Measurements from ENCODE around the gene TACSTD2.
"Not testable (repeated sequence)": the region's sequence is repeated elsewhere in the genome, so short reads cannot be mapped to it uniquely, and the experiment has no call there.

Gene TACSTD2, protein sequence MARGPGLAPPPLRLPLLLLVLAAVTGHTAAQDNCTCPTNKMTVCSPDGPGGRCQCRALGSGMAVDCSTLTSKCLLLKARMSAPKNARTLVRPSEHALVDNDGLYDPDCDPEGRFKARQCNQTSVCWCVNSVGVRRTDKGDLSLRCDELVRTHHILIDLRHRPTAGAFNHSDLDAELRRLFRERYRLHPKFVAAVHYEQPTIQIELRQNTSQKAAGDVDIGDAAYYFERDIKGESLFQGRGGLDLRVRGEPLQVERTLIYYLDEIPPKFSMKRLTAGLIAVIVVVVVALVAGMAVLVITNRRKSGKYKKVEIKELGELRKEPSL

DNA sequence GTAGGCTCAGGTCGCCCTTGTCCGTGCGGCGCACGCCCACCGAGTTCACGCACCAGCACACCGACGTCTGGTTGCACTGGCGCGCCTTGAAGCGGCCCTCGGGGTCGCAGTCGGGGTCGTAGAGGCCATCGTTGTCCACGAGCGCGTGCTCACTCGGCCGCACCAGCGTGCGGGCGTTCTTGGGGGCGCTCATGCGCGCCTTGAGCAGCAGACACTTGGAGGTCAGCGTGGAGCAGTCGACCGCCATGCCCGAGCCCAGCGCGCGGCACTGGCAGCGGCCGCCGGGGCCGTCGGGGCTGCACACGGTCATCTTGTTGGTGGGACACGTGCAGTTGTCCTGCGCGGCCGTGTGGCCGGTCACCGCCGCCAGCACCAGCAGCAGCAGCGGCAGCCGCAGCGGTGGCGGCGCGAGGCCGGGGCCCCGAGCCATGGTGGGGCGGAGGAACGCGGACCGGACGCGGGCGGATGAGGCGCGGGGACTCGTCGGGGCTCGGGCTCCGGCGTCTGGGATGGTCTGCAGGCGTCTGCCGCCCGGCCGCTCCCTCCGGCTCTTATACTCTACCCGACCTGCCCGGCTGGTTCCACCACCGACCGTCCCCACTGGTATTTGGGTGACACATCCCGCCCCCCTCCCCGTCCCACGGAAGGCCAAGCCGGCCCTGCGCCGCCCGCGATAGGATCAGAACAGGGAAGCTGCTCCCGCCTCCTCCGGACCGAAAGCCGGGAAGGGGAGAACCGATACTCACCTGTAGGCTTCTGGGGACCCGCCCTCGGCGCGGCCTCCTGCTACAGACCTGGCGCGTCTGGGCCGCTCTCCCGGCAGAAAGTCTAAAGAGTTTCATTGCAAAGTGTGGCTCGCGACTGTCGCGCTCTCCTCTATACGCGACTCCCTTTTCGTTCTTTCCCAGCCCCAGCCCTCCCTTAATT, at the start of gene TACSTD2:
Gene TACSTD2 (minus strand): TSS at position 526 of the 927 bp plus-strand sequence. CDS start 96 bp downstream, at position 430.
- DNase-seq (ENCODE audit: low spot score): no peak

DNA sequence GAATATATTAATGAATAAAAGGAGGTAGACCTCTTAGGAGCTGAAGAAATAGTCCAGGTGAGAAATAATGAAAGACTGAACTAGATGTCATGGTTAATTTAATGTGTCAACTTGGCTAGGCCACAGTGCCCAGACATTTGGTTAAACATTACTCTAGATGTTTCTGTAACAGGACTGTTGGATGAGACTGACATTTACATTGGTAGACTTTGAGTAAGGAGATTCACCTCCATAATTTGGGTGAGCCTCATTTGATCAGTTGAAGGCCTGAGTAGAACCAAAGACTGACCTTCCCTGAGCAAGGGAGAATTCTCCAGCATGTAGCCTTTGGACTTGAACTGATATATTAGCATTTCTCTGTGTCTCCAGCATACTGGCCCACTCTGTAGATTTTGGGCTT, 49.2 kb upstream of the TACSTD2 start:
- DNase-seq (ENCODE audit: low spot score): no peak

DNA sequence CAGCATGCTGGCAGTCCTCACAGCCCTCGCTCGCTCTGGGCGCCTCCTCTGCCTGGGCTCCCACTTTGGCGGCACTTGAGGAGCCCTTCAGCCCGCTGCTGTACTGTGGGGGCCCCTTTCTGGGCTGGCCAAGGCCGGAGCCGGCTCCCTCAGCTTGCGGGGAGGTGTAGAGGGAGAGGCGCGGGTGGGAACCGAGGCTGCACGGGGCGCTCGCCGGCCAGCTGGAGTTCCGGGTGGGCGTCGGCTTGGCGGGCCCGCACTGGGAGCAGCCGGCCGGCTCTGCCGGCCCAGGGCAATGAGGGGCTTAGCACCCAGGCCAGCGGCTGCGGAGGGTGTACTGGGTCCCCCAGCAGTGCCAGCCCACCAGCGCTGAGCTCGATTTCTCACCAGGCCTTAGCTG, 46.2 kb upstream of the TACSTD2 start:
- DNase-seq (ENCODE audit: low spot score): not testable (repeated sequence)

DNA sequence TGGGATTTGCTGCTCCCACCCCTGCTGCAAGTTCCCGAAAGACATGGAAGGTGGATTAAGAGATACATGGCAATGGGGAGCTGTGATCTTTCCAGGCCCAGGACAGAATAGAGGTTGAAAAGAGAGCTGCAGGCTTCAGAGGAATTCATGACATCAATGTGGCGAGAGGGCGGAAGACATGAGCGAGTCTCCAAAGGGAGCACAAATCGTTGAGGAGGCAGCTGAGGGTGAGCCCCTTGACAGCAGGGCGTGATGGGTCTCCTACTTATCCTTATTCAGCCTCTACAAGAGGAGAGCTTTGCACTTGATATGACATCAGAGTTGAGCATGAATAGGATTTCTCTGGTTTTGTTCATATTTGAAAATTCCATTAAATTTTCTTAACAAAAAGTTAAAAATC, 45.5 kb upstream of the TACSTD2 start:
- no peak for DNase-seq (ENCODE audit: low spot score)

DNA sequence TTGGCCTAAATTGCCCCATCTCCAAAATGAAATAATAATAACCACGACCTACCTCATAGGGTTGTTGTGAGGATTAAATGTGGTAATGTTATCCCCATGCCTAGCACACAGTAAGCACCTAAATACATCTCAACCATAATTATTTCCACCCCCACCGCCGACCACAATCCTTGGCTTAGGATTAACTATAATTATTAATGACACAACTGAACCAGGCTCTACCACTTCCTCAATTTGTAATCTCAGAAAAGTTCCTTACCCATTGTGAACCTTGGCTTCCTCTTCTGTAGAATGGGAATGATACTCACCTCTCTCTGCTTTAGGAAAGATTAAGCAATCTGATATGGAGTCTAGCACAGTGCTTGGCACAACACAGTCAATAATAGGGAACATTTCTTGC, 44.3 kb upstream of the TACSTD2 start:
- DNase-seq (ENCODE audit: low spot score): no peak

DNA sequence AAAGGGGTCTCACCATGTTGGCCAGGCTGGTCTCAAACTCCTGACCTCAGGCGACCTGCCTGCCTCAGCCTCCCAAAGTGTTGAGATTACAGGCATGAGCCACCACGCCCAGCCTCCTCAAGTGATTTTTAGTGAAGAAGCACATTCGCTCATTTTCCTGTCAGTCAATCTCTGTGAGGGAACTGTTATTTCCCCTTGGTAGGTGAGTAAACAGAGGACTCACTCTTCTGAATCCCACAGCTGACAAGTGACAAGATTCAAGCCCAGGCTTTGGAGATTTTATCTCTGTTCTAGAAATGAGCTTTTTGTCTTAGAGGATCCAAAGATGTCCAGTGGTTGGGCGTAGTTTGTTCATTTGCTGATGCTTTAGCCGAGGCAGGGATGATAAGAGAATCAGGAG, 43.9 kb upstream of the TACSTD2 start:
- no peak for DNase-seq (ENCODE audit: low spot score)

DNA sequence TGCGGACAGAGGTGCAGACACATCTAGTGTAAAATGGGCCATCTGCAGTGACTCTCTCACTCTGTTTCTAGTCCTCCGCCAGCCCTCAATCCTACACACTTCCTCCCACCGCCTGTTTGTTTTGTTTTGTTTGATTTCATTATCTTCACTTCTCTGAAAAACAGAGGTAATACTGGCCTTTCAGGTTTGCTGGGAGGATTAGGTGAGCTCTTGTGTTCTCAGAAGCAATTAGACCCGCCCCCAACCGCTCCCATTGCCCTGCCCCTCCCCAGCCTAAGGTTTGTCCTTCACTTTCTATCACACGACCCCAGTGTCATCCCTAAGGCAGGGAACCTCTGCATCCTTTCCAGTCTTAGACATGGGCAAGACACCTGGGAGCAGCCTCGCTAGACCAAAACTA, 43.2 kb upstream of the TACSTD2 start:
- DNase-seq (ENCODE audit: low spot score): no peak

DNA sequence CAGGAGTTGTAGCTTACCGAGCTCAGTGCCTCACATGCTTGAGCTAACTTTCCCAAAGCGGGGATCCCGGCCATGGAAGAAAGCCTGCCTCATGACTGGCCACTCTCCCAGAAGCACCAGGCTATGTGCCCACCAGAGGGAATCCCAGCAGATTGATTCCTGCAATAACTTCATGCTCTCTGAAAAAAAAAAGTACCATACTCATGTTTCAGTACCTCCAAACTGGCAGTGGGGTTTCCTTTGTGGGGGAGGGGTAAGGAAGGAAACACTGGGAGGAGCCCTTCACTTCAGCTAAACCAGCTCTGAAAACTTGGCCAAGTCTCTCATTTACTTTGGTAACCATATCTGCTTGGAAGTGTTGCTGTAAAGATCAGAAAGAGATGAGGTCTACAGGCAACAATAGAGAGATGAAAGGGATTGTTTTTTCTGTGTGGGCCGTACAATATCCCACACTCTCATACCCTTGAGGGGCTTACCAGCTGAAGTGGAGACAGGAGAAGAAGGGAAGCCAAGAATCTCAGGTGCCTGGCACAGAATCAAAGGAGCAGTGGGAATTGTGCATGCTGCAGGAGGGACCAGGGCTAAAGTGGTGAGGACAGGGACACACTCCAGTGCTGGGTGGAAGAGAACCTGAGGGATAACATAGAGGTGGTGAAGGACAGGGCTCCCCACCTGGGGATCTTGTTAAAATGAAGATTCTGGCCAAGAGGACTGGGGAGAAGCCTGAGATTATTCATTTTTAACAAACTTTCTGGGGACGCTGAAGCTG, 42.4 kb upstream of the TACSTD2 start:
- DNase-seq (ENCODE audit: low spot score): no peak

DNA sequence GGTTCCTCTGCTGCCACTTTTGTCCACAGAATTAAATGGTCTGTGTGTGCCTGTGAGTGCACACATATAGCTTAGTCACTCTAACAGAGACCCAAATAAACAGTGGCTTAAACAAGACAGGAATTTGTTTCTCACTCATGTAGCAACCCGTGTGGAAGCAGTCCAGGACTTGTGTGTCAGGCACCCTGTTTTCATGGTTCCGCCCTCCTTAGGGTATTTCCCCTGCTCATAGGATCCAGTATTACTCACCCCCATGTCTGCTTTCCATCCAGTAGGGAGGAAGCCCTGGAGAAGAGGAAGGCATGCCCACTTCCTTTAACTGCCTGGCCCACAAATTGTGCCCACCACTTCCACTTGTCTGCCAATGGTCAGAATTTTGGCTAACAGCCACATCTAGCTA, 41.3 kb upstream of the TACSTD2 start:
- DNase-seq (ENCODE audit: low spot score): peak; percentile 15

DNA sequence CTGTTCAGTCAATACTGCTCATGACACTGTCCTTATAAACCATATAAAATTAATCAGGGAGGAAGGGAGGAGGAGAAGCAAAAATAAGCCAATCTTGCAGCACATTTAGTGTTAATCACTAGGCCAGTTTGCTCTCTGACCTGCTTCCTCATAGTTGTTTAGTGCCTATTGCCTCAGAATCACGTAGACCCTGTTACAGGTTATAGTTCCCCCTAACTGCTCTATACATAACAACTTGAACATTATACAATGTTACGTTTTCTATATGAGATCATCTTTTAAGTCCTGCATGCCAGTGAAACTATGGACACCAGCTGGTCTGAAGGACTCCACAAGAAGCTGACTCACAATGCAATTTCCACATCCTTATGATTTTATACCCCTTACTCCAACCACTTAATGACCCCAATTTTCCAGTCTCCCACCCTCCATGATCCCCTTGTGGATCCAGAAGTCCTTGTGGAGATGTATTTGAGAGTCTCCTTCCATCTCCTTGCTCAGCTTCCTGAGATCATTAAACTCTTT, 34.9 kb upstream of the TACSTD2 start:
- DNase-seq (ENCODE audit: low spot score): no peak

DNA sequence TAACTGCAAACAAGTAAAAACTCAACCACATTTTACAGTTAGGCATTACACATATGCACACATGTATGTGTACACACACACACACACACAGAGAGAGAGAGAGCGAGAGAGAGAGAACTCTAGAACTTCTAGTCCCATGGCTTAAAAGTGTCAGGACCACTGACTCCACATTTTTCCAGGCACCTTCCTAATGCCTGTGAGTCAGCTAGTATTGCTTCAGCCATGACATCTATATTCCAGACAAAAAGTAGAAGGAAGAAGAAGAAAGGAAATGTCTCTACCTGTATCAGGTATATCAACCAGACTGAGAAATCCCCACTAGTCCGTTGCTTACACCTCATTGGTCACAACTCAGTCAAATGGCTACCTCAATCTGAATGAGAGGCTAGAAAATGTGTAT, 31.9 kb upstream of the TACSTD2 start:
- no peak for DNase-seq (ENCODE audit: low spot score)

DNA sequence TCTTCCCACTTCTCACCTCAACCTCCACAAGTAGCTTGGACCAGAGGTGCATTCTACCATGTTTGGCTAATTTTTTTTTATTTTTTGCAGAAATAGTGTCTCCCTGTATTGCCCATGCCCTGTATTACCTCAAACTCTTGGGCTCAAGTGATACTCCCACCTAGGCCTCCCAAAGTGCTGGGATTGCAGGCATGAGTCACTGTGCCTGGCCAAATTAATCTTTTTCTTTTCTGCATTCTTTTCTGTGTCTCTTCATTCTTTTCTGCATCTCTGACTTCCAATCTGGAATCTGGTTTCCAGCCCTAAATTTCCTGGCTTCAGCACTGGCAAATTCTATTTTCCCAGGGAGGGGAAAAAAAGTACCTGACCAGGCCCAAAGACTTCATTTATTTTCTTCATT, 31.2 kb upstream of the TACSTD2 start:
- no peak for DNase-seq (ENCODE audit: low spot score)

DNA sequence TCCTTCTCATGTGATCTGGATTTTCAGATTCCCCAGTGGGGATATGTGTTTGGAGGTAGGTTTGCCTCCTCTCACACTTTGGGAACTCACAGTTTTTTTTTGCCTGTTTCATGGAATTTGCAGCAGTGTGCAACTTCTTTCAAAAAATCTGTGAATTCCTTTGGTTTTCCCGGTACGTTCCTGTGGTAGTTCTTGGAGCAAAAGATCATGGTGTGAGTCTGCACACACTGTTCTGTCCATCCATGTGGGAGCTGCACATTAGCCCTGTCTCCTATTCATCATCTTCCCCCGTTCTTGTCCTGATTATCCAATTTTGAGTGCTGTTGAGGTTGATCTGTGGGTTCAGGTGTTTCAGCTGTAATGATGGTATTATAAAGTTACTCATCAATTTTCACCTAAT, 30.3 kb upstream of the TACSTD2 start:
- DNase-seq (ENCODE audit: low spot score): no peak

DNA sequence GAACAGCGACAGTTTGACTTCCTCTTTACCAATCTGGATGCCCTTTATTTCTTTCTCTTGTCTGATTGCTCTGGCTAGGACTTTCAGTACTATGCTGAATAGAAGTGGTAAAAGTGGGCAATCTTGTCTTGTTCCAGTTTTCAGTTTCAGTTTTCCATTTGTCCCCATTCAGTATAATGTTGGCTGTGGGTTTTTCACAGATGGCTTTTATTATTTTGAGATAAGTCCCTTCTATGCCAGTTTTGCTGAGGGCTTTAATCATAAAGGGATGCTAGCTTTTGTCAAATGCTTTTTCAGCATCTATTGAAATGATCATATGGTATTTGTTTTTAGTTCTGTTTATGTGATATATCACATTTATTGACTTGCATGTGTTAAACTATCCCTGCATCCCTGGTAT, 24.9 kb upstream of the TACSTD2 start:
- not testable (repeated sequence) for DNase-seq (ENCODE audit: low spot score)

DNA sequence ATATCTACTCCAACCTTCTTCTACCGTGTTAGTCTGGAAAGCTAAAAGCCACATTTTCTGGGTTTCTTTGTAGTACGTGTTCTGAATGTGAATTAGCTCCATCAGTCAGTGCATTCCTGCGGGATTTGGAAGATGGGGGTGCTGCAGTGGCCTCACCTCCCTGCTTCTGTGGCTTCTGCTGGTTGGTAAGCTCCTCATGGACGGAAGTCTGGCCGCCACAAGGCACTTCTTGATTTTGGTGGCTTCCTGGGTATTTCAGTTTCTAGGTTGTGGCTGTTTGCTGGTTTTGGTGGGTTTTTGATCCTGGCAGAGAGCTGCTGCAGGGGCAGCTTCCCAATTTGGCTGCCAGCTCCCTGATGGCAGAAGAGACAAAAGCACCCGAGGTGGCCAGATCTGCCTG, 20.9 kb upstream of the TACSTD2 start:
- DNase-seq (ENCODE audit: low spot score): no peak

DNA sequence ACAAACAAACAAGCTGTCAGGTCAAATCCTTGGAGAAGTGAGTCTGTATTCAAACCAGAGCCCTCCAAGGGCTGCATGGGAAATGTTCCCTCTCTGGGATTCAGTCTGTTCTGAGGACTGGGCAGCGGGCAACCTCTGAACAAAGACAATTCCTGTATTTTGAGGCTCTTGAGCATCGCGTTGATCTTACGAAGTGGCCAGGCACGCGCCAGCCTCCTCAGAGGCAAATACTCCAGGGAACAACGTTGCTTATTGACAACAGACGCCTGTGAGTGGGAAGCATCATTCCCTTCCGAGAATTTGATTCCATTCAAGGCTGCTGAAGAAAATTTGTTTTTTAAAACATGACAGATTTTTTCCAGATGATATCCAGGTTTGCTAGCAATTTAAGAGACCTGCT, 20.0 kb upstream of the TACSTD2 start:
- no peak for DNase-seq (ENCODE audit: low spot score)

DNA sequence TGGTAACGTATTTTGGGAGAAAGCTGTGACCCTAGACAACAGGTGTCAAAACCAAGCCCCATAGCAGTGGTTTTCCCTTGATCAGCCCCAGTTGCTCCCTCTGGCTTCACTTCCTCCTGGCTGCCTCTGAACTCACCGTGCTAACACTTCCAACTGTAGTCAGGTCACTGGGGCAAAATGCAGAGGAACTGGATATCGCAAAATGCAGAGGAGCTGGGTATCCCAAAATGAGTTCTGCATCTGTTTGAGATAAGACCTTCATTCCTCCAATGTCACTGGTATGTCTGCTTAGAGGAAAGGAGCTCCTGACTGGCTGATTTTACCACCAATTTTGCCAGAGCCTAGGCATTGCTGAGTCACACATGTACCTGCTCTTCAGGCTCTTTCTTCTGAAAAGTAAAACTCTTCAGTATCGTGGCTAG, 19.6 kb upstream of the TACSTD2 start:
- no peak for DNase-seq (ENCODE audit: low spot score)

DNA sequence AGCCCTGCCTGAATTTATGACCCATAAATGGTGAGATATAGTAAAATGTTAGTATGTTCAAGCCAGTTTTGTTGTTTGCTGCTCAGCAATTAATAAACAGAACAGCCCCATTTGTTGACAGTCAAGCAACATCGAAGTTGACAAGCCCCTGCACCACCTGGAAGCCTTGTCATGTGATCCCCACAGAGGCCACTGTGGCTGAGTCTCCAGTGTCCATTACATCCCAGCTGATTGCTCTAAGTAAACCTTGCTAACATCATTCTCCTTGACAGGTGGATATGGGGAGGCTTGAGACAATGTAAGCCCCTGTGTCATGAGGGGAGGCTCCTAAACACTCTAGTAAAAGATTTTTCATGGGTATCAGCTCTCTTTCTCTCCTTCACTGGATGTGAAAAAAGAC, 17.5 kb upstream of the TACSTD2 start:
- DNase-seq (ENCODE audit: low spot score): no peak

DNA sequence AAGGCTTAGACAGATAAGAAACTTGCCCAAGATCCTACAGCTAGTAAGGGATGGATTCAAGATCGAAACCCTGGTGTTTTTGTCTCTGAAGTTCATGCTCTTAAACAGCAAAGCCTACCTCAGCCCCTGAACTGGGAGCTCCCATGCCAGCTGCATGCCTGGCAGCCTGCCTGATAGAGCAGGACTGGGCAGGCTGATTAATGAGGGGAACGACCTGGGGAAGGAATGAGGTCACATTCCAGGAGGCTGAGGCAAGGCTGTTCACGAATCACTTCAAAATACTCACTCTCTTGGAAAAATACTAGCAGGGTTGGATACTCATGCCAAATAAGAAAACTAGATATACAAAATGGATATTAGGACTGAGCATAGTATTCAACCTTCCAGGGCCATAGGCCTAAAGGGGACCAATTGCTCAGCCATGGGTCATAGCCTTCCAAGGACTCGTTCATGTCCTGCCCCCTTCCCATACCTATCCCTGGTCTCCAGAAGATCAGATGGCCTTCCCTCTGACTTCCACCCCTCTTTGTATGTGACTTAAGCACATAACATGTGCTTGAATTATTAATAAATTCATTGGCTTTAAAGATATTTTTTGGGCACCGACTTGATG, 15.6 kb upstream of the TACSTD2 start:
- peak; percentile 37 for DNase-seq (ENCODE audit: low spot score)

DNA sequence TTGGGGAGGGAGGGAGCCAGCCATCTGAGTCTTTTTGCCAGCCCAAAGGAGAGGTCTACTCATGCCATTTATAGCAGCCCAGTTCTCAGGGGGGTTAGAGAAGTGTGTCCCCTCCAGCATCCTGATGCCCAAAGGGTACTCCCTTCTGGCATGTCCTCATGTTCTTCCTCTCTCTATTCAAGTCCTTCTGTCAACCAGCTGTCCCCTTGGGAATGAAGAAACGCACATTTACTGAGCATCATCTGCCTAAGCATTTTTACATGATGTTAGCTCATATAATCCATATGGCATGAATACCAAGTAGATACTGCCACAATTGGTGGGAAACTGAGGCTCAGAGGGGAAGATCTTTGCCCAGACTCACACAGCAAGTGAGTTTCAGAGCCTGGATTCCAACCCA, 14.8 kb upstream of the TACSTD2 start:
- no peak for DNase-seq (ENCODE audit: low spot score)

DNA sequence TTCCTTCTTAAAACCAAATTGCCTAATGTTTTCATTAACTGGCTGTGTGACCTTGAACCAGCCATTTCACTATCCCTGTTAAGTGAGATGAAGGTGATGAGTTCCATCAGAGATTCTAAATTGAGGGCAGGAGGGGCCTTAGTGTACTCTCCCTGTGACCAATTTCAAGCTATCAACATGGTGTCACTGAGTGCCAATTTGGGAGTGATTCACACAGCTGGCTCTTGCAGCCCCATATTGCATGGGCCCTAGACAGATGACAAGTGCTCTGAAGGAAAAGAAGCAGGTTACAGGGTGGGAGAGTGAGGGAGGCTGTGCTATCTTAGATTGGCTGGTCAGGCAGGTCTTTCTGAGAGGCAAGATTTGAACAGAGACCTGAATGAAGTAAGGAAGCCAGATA, 13.0 kb upstream of the TACSTD2 start:
- DNase-seq (ENCODE audit: low spot score): no peak

DNA sequence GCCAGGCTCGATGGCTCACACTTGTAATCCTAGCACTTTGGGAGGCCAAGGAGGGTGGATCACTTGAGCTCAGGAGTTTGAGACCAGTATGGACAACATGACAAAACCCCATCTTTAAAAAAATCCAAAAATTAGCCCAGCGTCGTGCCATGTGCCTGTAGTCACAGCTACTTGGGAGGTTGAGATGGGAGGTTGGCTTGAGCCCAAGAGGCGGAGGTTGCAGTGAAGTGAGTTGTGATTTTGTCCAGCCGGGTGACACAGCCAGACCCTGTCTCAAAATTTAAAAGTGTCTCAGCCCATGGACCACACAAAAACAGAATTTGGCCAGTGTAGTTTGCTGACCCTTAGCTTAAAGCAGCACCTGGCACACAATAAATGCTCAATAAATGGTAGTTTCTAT, 11.3 kb upstream of the TACSTD2 start:
- DNase-seq (ENCODE audit: low spot score): no peak
